Measurements from ENCODE around the gene ZNF558. TPM values are rescaled to one million over a fixed set of nuclear protein-coding genes. Genes with fewer than 3 reads are reported as not detected.
A peak's percentile ranks its signal among the peaks of the same experiment; 100 is the strongest.

The ZNF558 gene
- total and polyA plus RNA-seq, 2 donors from 2014 or later = 7.5 to 28.5 TPM

DNA sequence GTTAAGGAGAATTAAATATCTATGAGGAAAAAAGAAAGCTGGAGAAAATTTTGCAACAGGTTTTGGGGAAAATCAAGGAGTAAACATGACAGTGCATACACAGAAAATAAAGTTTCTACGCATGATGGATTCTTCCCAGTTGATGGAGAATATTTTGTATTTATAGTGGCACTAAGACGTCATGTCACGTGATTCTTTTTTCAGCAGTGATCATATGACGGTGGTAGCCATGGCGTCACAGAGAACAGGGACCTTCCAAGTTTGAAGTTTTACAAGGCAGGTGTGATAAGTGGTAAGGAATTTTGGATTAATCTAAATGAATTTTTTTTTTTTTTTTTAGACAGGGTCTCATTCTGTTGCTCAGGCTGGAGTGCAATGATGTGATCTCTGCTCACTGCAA is 8.6 kb upstream of the ZNF558 start:
- intact Hi-C loops (cut with DNase I) = no loop called here
- Histone ChIP-seq H3K27ac (ENCODE audit: low read depth in 2 of 2, low read length in 2 of 2) (no peak overlapping the region), H3K36me3 (ENCODE audit: control insufficient read depth in 2 of 3, insufficient read depth in 3 of 3, low read length in 3 of 3) (no peaks in the 10 kb centered on the region), H3K9ac (ENCODE audit: low read length in 3 of 3) (no peak overlapping the region), H3K9me3 (ENCODE audit: control insufficient read depth in 2 of 3, insufficient read depth in 1 of 3, low read length in 3 of 3) (no peaks in the 10 kb centered on the region), H3K27me3 (ENCODE audit: control insufficient read depth, insufficient read depth, low read length) (no peaks in the 10 kb centered on the region), H3K4me1 (ENCODE audit: control insufficient read depth in 2 of 3, insufficient read depth in 2 of 3, low read depth in 1 of 3, low read length in 3 of 3) (no peaks in the 10 kb centered on the region), H3K4me3 (ENCODE audit: low read length in 3 of 3) (no peak overlapping the region)
- TF ChIP-seq, protein P1, sequence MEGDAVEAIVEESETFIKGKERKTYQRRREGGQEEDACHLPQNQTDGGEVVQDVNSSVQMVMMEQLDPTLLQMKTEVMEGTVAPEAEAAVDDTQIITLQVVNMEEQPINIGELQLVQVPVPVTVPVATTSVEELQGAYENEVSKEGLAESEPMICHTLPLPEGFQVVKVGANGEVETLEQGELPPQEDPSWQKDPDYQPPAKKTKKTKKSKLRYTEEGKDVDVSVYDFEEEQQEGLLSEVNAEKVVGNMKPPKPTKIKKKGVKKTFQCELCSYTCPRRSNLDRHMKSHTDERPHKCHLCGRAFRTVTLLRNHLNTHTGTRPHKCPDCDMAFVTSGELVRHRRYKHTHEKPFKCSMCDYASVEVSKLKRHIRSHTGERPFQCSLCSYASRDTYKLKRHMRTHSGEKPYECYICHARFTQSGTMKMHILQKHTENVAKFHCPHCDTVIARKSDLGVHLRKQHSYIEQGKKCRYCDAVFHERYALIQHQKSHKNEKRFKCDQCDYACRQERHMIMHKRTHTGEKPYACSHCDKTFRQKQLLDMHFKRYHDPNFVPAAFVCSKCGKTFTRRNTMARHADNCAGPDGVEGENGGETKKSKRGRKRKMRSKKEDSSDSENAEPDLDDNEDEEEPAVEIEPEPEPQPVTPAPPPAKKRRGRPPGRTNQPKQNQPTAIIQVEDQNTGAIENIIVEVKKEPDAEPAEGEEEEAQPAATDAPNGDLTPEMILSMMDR (IDR thresholded peaks at IDR 0.05; ENCODE audit: borderline replicate concordance, extremely low read depth, insufficient read depth) = no peak
- DNase-seq = no peak
- no peak for FAIRE-seq

DNA sequence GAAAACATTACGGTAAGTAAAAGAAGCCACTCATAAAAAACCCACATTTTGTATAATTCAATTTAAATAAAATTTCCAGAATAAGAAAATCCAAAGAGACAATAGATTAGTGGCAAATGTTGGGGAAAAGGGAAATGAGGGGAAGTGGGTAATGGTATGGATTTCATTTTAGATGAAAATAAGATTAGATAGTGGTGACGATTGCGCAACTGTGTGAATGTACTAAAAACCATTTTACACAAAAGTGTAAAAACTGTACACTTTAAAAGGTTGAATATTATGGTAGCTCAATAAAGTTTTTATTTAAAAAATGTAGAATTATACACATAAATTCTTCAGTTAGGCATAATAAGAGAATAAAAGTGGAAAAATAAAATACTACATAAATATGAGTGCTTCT is 3.8 kb upstream of the ZNF558 start:
- TF ChIP-seq, protein P1 (IDR thresholded peaks at IDR 0.05; ENCODE audit: borderline replicate concordance, extremely low read depth, insufficient read depth) = no peak
- Histone ChIP-seq H3K36me3 (ENCODE audit: control insufficient read depth in 2 of 3, insufficient read depth in 3 of 3, low read length in 3 of 3) (no peaks in the 10 kb centered on the region), H3K9ac (ENCODE audit: low read length in 3 of 3) (no peak overlapping the region), H3K27me3 (ENCODE audit: control insufficient read depth, insufficient read depth, low read length) (no peaks in the 10 kb centered on the region), H3K4me3 (ENCODE audit: low read length in 3 of 3) (no peak overlapping the region), H3K4me1 (ENCODE audit: control insufficient read depth in 2 of 3, insufficient read depth in 2 of 3, low read depth in 1 of 3, low read length in 3 of 3) (peaks cover 0 to 2% (median 0%) of the 10 kb centered on the region in 3 donors), H3K9me3 (ENCODE audit: control insufficient read depth in 2 of 3, insufficient read depth in 1 of 3, low read length in 3 of 3) (no peaks in the 10 kb centered on the region), H3K27ac (ENCODE audit: low read depth in 2 of 2, low read length in 2 of 2) (no peak overlapping the region)
- DNase-seq = no peak
- no peak for FAIRE-seq
- intact Hi-C loops (cut with DNase I) = no loop called here

DNA sequence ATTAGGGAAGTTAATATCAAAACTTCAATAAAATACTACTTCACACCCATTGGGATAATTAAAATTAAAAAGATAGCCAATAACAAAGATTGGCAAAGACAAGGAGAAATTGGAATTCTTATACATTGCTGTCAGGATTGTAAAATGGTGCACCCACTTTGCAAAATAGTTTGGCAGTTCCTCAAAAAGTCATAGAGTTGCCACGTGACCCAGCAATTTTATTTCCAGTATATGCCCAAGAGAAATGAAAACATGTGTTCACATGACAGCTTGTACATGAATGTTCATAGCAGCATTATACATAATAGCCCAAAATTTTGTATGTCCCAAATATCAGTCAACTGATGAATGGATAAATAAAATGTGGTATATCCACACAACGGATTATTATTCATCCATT is 3.3 kb upstream of the ZNF558 start:
- peaks cover 0 to 2% (median 0%) of the 10 kb centered on the region in 3 donors for H3K4me1 ChIP-seq (ENCODE audit: control insufficient read depth in 2 of 3, insufficient read depth in 2 of 3, low read depth in 1 of 3, low read length in 3 of 3)
- no peaks in the 10 kb centered on the region for H3K9me3 ChIP-seq (ENCODE audit: control insufficient read depth in 2 of 3, insufficient read depth in 1 of 3, low read length in 3 of 3)
- TF ChIP-seq, protein P1 (IDR thresholded peaks at IDR 0.05; ENCODE audit: borderline replicate concordance, extremely low read depth, insufficient read depth) = no peak
- no peaks in the 10 kb centered on the region for H3K27me3 ChIP-seq (ENCODE audit: control insufficient read depth, insufficient read depth, low read length)
- no peak overlapping the region for H3K9ac ChIP-seq (ENCODE audit: low read length in 3 of 3)
- no peaks in the 10 kb centered on the region for H3K36me3 ChIP-seq (ENCODE audit: control insufficient read depth in 2 of 3, insufficient read depth in 3 of 3, low read length in 3 of 3)
- FAIRE-seq (no peak), DNase-seq (no peak)
- H3K4me3 ChIP-seq (ENCODE audit: low read length in 3 of 3) = no peak overlapping the region
- intact Hi-C loops (cut with DNase I) = no loop called here
- H3K27ac ChIP-seq (ENCODE audit: low read depth in 2 of 2, low read length in 2 of 2) = no peak overlapping the region

DNA sequence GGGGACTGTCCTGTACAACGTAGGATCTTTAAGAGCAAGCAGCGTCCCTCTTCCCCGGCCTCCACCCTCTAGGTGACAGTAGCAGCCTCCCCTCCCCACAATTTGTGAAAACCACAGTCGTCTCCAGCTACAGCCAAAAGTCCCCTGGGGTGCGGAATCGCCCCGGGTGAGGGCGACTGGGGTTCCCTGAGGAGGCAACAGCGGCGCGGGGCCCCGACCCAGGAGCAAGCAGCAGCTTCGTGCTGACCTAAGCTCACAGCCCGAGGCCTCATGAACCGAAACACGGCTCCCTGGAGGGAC is 322 bp downstream of the ZNF558 start:
- Histone ChIP-seq H3K4me1 (ENCODE audit: control insufficient read depth in 2 of 3, insufficient read depth in 2 of 3, low read depth in 1 of 3, low read length in 3 of 3) (peaks cover 0 to 2% (median 0%) of the 10 kb centered on the region in 3 donors), H3K9ac (ENCODE audit: low read length in 3 of 3) (peak overlapping the region; percentile 60 to 95 (median 90)), H3K27ac (ENCODE audit: low read depth in 2 of 2, low read length in 2 of 2) (peak overlapping the region; percentile 83 to 96), H3K4me3 (ENCODE audit: low read length in 3 of 3) (peak overlapping the region; percentile 66 to 80 (median 76)), H3K27me3 (ENCODE audit: control insufficient read depth, insufficient read depth, low read length) (no peaks in the 10 kb centered on the region), H3K9me3 (ENCODE audit: control insufficient read depth in 2 of 3, insufficient read depth in 1 of 3, low read length in 3 of 3) (no peaks in the 10 kb centered on the region), H3K36me3 (ENCODE audit: control insufficient read depth in 2 of 3, insufficient read depth in 3 of 3, low read length in 3 of 3) (peaks cover 0 to 15% (median 4%) of the 10 kb centered on the region in 3 donors)
- FAIRE-seq = no peak
- DNase-seq = no peak
- intact Hi-C loops (cut with DNase I) = no loop called here
- TF ChIP-seq, protein P1 (IDR thresholded peaks at IDR 0.05; ENCODE audit: borderline replicate concordance, extremely low read depth, insufficient read depth) = no peak
